GM15510 (cell line): ENCODE results near the gene CCDC146.
"Not testable (repeated sequence)": the region's sequence is repeated elsewhere in the genome, so short reads cannot be mapped to it uniquely, and the experiment has no call there.

ENCODE experiments used
- POLR2A ChIP-seq: IDR thresholded peaks from 3 replicates; pipeline ENCODE4 v1.6.1; 2011; ENCODE audit warnings: borderline replicate concordance; ENCODE audit not compliant: insufficient read length; ENCODE audit errors: extremely low read depth

CCDC146 gene, protein sequence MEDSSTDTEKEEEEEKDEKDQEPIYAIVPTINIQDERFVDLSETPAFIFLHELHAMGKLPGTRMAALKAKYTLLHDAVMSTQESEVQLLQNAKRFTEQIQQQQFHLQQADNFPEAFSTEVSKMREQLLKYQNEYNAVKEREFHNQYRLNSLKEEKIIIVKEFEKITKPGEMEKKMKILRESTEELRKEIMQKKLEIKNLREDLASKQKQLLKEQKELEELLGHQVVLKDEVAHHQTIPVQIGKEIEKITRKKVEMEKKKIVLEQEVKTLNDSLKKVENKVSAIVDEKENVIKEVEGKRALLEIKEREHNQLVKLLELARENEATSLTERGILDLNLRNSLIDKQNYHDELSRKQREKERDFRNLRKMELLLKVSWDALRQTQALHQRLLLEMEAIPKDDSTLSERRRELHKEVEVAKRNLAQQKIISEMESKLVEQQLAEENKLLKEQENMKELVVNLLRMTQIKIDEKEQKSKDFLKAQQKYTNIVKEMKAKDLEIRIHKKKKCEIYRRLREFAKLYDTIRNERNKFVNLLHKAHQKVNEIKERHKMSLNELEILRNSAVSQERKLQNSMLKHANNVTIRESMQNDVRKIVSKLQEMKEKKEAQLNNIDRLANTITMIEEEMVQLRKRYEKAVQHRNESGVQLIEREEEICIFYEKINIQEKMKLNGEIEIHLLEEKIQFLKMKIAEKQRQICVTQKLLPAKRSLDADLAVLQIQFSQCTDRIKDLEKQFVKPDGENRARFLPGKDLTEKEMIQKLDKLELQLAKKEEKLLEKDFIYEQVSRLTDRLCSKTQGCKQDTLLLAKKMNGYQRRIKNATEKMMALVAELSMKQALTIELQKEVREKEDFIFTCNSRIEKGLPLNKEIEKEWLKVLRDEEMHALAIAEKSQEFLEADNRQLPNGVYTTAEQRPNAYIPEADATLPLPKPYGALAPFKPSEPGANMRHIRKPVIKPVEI

DNA sequence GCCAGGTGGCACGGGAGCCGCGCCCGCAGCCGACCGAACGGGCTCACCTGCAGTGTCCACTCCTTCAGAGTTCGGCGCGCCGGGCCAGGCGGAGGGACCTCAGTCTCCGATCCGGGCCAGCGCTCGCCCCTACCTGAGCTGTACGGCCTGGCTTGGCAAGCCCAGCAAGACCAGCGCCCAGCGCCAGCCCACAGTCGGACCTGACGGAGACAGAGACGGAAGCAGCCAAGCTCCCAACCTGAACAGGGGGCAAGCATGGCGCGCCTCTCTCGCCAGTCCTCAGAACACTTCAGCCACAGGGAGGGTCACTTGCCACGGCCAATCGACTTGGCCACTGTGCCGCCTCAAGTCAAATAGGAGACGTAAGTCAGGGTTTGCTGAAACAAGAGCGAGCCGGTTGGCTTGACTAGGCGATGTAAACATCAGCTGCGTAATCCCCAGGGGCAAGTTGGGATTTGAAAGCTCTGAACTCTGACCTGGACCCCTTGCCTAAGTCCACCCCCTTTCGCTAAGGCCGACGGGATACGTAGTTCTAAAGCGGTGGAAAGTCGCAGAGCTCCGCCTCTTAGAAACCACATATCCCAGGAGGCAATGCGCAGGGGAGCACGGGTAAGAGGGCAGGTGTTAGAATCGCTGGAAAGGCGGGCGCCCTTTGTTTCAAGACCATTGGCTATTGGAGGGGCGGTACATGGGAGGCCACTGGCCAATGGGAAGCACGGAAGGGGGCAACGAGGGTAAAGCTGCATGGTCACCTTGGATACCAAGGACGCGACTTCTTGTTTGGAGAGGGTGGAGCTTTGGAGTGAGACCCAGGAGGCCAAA lies at the start of gene CCDC146:
Gene CCDC146 (plus strand): TSS at position 756 of the 822 bp plus-strand sequence. CDS start 45,054 bp downstream, outside the sequence.
- TF ChIP-seq POLR2A: not testable (repeated sequence)

DNA sequence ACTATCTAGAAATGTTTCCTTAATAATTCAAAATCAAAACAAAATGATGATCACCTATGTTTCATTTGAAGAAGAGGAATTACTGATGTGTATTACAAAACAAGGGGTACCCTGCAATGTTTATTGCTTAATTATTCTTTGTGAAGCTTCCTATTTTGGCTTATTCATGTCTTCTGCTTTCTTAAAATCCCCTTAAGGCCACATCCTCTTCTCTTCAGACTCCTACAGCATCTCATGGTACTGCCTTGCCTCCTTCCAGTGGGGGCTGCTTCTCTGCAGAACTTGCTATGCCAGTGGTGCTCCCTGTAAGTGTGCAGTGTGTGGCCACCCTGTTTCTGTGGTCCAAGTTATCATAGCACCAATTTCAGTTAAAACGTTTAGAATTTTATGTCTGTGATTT lies 35.0 kb downstream of the CCDC146 start:
- no peak for TF ChIP-seq POLR2A

DNA sequence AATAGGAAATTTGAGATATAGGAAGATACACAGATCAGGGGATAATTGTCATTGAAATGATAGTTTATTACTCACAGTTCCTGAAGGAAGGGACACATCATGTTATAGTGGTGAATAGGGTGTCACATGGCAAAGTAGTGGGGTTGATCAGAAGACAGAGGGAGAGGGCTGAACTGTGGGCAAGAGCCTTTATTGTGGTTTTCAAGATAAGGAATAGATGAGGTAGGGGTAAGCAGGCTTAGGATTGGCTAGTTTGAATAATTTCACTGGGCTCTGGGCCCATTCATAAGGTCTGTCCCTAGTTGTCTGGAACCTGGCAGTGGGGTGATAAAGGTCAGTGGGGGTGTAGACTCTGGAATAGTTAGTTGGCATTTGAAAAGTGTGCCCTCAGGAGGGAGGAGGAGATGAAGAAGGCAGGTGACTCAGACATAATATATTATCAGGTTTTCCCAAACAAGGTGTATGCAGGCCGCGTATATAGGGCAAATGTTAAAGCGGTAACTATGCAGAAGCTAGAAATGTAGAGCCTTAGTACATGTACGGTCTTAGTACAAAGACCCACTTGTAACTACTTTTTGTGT lies 58.7 kb downstream of the CCDC146 start:
- no peak for TF ChIP-seq POLR2A

DNA sequence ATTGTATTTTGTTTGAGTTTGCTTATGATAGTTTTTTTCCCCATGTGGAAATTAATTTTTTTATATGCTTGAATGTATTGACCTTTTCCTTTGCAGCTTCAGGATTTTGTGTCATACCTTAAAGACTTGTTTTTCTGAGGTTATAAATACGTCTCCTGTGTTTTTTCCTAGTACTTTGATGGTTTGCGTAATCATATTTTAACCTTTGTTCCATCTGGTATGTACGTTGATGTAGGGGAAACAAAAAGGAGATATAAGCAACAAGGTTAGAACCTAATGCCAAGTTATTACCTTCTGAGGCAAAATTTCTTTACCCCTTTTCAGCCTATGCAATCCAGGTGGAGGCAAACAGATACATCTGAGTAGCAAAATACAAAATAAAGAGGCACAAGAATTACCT lies 59.3 kb downstream of the CCDC146 start:
- TF ChIP-seq POLR2A: no peak

DNA sequence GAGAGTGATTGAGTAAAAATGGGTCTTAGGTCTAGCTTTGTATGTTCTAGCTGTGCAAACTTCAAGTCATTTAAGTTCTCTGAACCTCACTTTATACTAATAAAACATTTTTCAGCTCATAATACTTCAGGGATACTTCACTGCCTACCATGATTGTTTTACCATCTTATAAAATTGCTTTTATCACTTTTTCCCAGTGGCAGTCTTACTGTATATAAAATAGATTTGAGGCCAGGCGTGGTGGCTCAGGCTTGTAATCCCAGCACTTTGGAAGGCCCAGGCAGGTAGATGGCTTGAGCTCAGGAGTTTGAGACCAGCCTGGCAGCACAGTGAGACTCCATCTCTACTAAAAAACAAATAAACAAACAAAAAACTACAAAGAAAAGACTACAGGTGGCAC lies 59.8 kb downstream of the CCDC146 start:
- no peak for TF ChIP-seq POLR2A

DNA sequence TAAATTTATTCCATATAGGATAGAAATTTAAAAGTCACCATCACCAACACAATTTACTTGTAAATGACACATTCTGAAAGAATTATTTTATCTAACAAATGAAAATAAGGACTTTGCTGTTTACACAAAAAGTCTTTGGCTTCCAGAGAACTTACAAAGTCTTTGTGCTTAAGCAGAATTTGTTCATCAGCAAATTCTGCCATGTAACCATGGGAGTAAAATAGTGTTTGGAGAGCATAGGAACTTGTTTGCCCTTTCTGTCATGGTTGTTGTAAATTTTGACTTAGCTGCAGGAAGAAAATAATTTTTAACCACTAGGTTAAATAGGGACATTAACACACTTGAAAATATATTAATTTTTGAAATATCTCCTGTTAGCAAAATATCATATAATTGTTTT lies 62.0 kb downstream of the CCDC146 start:
- no peak for TF ChIP-seq POLR2A

DNA sequence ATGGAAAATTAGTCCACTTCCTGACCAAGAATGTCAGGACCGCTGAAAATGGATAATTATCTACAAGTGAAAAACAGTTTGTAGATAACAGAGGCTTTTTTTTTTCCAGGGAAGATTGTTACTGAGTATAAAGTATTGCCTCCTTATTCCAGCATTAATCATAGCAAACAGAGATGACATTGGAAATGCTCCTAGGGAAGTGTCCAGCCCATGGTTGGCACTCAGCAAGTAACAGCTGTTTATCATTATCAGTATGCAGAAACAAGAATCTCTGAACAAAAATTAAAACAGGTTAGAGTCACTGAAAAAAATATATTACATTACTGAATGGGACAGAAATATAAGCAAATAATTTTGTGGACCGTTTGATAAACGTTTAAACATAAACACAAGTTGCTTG lies 62.6 kb downstream of the CCDC146 start:
- no peak for TF ChIP-seq POLR2A

DNA sequence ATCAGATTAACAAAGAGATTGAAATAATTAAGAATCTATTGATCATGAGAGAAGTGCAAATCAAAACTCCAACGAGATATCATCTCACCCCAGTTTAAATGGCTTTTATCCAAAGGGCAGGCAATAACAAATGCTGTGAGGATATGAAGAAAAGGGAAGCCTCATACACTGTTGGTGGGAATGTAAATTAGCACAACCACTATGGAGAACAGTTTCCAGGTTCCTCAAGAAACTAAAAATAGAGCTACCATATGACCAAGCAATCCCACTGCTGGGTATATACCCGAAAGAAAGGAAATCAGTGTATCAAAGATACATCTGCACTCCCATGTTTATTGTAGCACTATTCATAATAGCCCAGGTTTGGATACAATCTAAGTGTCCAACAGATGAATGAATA lies 63.5 kb downstream of the CCDC146 start:
- no peak for TF ChIP-seq POLR2A

DNA sequence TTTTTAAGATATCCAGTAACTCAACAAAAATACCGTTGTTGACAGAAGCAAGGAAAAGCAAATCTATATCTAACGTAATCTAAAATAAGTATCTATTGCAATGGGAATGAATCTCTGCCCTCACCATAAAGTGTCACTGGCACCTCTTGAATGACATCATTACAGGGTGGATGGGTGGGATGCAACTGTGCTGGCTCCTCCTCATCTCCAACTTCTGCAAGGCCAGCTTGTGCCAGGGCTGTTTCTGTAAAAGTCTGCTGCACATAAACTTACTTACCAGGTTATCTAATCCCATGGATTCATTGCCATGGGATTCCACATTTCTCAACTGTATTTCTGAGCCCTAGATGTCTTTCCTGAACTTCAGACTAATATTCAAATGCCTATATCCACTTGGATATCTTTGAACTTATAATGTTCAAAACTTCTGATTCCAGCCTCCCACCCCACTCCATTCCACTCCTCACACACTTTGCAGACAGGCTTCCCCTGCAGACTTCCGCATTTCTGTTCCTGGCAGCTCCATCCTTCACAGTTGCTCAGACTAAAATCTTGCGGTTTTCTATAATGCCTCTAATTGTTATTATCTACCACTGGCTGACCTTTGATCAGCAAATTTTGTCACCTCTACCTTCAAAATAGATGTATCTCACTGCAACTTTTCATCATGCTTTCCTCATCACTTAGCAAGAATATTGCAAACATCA lies 66.5 kb downstream of the CCDC146 start:
- no peak for TF ChIP-seq POLR2A

DNA sequence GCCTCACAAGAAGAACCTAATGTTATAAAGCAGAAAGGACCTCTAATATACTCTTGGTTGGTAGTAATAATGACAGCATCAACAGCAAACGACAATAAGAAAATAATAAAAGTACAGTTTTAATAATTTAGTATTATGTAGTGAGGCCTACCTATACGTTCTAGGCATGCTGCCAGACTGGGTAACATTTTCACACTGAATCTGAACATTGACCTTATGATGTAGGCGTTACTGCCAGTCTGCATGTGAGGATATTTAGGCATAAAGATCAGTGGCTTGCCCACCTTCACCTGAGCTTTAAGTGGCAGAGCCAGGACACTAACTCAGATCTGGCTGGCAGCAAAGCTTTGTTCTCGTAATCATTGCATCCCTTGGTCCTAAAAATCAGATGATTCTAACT lies 74.7 kb downstream of the CCDC146 start:
- no peak for TF ChIP-seq POLR2A

DNA sequence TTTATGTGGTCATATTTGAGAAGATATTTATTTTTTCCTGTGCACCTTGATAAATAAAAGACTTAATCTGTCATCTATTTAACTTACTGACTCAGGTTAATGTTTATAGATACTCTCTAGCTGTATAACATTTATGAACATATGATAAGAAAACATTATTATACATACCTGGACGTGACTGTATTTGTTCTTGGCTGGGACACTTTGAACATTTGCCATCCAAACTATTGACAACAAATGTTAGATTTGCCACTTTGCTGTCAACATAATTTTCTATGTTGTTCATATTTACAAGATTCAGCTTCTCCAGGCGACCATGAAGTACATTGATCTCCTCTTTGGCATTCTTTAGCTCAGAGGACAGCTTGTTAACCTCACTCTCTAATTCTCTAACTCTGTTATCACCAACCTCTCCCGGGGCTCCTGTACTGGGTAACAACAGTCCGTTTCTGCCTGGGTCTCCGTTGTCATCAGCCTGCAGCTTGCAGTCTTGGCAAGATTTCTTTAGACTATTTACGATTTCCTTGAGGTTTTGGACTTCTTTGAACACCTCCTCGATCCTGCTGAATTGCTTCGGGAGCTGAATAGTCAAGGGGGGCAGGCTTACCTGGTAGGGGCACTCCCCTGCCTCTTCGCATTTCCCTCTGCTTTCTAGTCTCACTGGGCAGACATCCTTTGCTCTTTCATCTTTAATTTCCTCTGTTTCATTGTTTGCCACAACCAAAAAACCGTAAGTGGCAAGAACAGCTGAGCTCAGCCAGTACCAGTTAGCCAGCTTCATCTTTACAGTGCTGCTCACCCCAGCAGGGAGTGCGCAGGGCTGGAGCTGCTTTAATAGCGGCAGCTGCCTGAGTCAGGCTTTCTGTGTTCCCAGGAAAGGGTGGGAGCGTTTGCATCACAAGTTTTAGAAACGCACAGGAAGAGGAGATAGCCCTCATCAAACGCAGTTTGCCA lies 76.9 kb downstream of the CCDC146 start, which contains the start of gene FGL2:
Gene FGL2 (minus strand): TSS at position 807 of the 954 bp plus-strand sequence. CDS start 26 bp downstream, at position 781.
- no peak for TF ChIP-seq POLR2A

DNA sequence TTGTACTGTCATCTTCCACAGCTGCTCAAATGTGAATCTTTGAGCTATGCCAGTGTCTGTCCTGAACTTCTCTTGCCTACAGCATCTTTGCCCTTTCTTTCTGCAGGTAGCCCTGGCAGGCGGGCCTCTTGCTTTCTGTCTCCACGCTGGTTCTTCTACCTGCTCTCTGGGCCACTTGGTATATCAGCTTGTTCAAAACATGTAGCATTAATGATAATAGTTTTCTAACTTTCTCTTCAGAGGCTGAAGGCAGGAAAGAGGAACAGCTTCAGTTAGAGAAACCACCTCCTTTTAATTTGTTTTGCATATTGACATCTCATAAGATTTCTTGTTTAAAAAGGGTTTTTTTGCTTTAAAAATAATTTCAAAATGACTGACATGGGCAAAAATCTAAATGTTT lies 78.1 kb downstream of the CCDC146 start:
- TF ChIP-seq POLR2A: no peak
